ENCODE measurements around the gene JARID2.

Gene JARID2

GRCh38 chr6:15515660-15516375 lies 269.9 kb downstream of the JARID2 start:
- Histone ChIP-seq H3K27ac (ENCODE audit: poor library complexity, severe bottlenecking) (no peak overlapping the region), H3K9me3 (ENCODE audit: severe bottlenecking) (no peaks in the 10 kb centered on the region), H3K4me1 (ENCODE audit: insufficient read depth, poor library complexity, severe bottlenecking) (no peaks in the 10 kb centered on the region), H3K27me3 (ENCODE audit: insufficient read depth, poor library complexity, severe bottlenecking) (no peaks in the 10 kb centered on the region), H3K4me3 (ENCODE audit: severe bottlenecking) (no peak overlapping the region), H3K36me3 (ENCODE audit: low read depth) (peaks cover 22% of the 10 kb centered on the region)
- DNase-seq (ENCODE audit: low spot score) = no peak
- no peak for TF ChIP-seq CTCF (IDR thresholded peaks at IDR 0.05; ENCODE audit: poor library complexity, severe bottlenecking)
- ATAC-seq (ENCODE audit: low read depth) = no peak

- H3K4me3 ChIP-seq (ENCODE audit: severe bottlenecking) = no peak overlapping the region
- no peak overlapping the region for H3K27ac ChIP-seq (ENCODE audit: poor library complexity, severe bottlenecking)
- DNase-seq (ENCODE audit: low spot score) = no peak
- no peaks in the 10 kb centered on the region for H3K4me1 ChIP-seq (ENCODE audit: insufficient read depth, poor library complexity, severe bottlenecking)
- no peaks in the 10 kb centered on the region for H3K9me3 ChIP-seq (ENCODE audit: severe bottlenecking)
- H3K27me3 ChIP-seq (ENCODE audit: insufficient read depth, poor library complexity, severe bottlenecking) = no peaks in the 10 kb centered on the region
- TF ChIP-seq CTCF (IDR thresholded peaks at IDR 0.05; ENCODE audit: poor library complexity, severe bottlenecking) = no peak
- no peak for ATAC-seq (ENCODE audit: low read depth)
- H3K36me3 ChIP-seq (ENCODE audit: low read depth) = peaks cover 24% of the 10 kb centered on the region
These were observed 270.5 kb downstream of the JARID2 start for GRCh38 chr6:15516378-15516777.

GRCh38 chr6:15516923-15517560 lies 271.2 kb downstream of the JARID2 start:
- peaks cover 22% of the 10 kb centered on the region for H3K36me3 ChIP-seq (ENCODE audit: low read depth)
- DNase-seq (ENCODE audit: low spot score) = no peak
- H3K4me1 ChIP-seq (ENCODE audit: insufficient read depth, poor library complexity, severe bottlenecking) = no peaks in the 10 kb centered on the region
- no peak overlapping the region for H3K4me3 ChIP-seq (ENCODE audit: severe bottlenecking)
- ATAC-seq (ENCODE audit: low read depth) = no peak
- H3K27me3 ChIP-seq (ENCODE audit: insufficient read depth, poor library complexity, severe bottlenecking) = no peaks in the 10 kb centered on the region
- H3K9me3 ChIP-seq (ENCODE audit: severe bottlenecking) = no peaks in the 10 kb centered on the region
- no peak overlapping the region for H3K27ac ChIP-seq (ENCODE audit: poor library complexity, severe bottlenecking)
- TF ChIP-seq CTCF (IDR thresholded peaks at IDR 0.05; ENCODE audit: poor library complexity, severe bottlenecking) = no peak

- Histone ChIP-seq H3K4me3 (ENCODE audit: severe bottlenecking) (no peak overlapping the region), H3K9me3 (ENCODE audit: severe bottlenecking) (no peaks in the 10 kb centered on the region), H3K27ac (ENCODE audit: poor library complexity, severe bottlenecking) (no peak overlapping the region), H3K36me3 (ENCODE audit: low read depth) (peaks cover 20% of the 10 kb centered on the region), H3K4me1 (ENCODE audit: insufficient read depth, poor library complexity, severe bottlenecking) (no peaks in the 10 kb centered on the region), H3K27me3 (ENCODE audit: insufficient read depth, poor library complexity, severe bottlenecking) (no peaks in the 10 kb centered on the region)
- no peak for TF ChIP-seq CTCF (IDR thresholded peaks at IDR 0.05; ENCODE audit: poor library complexity, severe bottlenecking)
- ATAC-seq (ENCODE audit: low read depth) = no peak
- no peak for DNase-seq (ENCODE audit: low spot score)
These were observed 271.7 kb downstream of the JARID2 start for GRCh38 chr6:15517600-15517999.

GRCh38 chr6:15518057-15518456 lies 272.2 kb downstream of the JARID2 start:
- H3K9me3 ChIP-seq (ENCODE audit: severe bottlenecking) = no peaks in the 10 kb centered on the region
- no peaks in the 10 kb centered on the region for H3K4me1 ChIP-seq (ENCODE audit: insufficient read depth, poor library complexity, severe bottlenecking)
- DNase-seq (ENCODE audit: low spot score) (no peak), ATAC-seq (ENCODE audit: low read depth) (no peak)
- no peak overlapping the region for H3K4me3 ChIP-seq (ENCODE audit: severe bottlenecking)
- TF ChIP-seq CTCF (IDR thresholded peaks at IDR 0.05; ENCODE audit: poor library complexity, severe bottlenecking) = no peak
- H3K27me3 ChIP-seq (ENCODE audit: insufficient read depth, poor library complexity, severe bottlenecking) = no peaks in the 10 kb centered on the region
- H3K36me3 ChIP-seq (ENCODE audit: low read depth) = peaks cover 22% of the 10 kb centered on the region
- H3K27ac ChIP-seq (ENCODE audit: poor library complexity, severe bottlenecking) = no peak overlapping the region
